Measurements from ENCODE around the gene GPX1. TPM values are rescaled to one million over a fixed set of nuclear protein-coding genes. Genes with fewer than 3 reads are reported as not detected.
"Not testable (repeated sequence)": the region's sequence is repeated elsewhere in the genome, so short reads cannot be mapped to it uniquely, and the experiment has no call there.

GPX1 gene
- total RNA-seq, 2 experiments from 2014 or later: 71.5 to 76.8 TPM

GRCh38 chr3:49386056-49386756 lies 28.1 kb upstream of the GPX1 start:
- ChIA-PET CTCF (interaction anchor here (1.2 kb wide), 1 partner anchor 64 kb away, joined by 4 read pairs; no protein-coding TSS in a partner anchor), POLR2A (no interaction called here)
- DNase-seq: no peak
- Mint-ChIP-seq H3K4me3 (no peak overlapping the region), H3K27me3 (no peaks in the 10 kb centered on the region), H3K4me1 (peaks cover 29% of the 10 kb centered on the region), H3K9me3 (no peaks in the 10 kb centered on the region), H3K36me3 (ENCODE audit: low read depth) (peaks cover 29% of the 10 kb centered on the region), H3K27ac (no peak overlapping the region)

- Mint-ChIP-seq H3K27ac (no peak overlapping the region), H3K4me1 (peaks cover 29% of the 10 kb centered on the region), H3K4me3 (no peak overlapping the region), H3K9me3 (no peaks in the 10 kb centered on the region), H3K36me3 (ENCODE audit: low read depth) (peaks cover 29% of the 10 kb centered on the region), H3K27me3 (no peaks in the 10 kb centered on the region)
- ChIA-PET POLR2A (interaction anchor here (2.0 kb wide), 1 partner anchor 26 kb away, joined by 5 read pairs; the partner anchor contains the start of genes RHOA and TCTA), CTCF (interaction anchor here (1.2 kb wide), 1 partner anchor 65 kb away, joined by 4 read pairs; no protein-coding TSS in a partner anchor)
- DNase-seq: no peak
These were observed 27.5 kb upstream of the GPX1 start for GRCh38 chr3:49385617-49386016.

GRCh38 chr3:49383387-49383786 lies 25.2 kb upstream of the GPX1 start:
- Mint-ChIP-seq H3K27me3 (no peaks in the 10 kb centered on the region), H3K4me1 (peaks cover 36% of the 10 kb centered on the region), H3K27ac (peak overlapping the region; percentile 42), H3K4me3 (no peak overlapping the region), H3K9me3 (peaks cover 6% of the 10 kb centered on the region), H3K36me3 (ENCODE audit: low read depth) (peaks cover 38% of the 10 kb centered on the region)
- POLR2A ChIA-PET: no interaction called here
- CTCF ChIA-PET: interaction anchor here (2.1 kb wide), 1 partner anchor 43 kb away, joined by 4 read pairs; the partner anchor contains the start of gene USP4
- DNase-seq: no peak

GRCh38 chr3:49378249-49378895 lies 20.2 kb upstream of the GPX1 start:
- CTCF ChIA-PET: interaction anchor here (0.5 to 0.7 kb wide), 2 partner anchors 170 to 532 kb away, joined by 3 to 6 read pairs; no protein-coding TSS in a partner anchor
- H3K36me3 Mint-ChIP-seq (ENCODE audit: low read depth): peaks cover 50% of the 10 kb centered on the region

GRCh38 chr3:49377483-49377882 lies 19.3 kb upstream of the GPX1 start:
- H3K36me3 Mint-ChIP-seq (ENCODE audit: low read depth): peaks cover 58% of the 10 kb centered on the region
- ChIA-PET CTCF (interaction anchor here (0.5 kb wide), 1 partner anchor 531 kb away, joined by 3 read pairs; no protein-coding TSS in a partner anchor), POLR2A (interaction anchor here (1.1 to 1.7 kb wide), 3 partner anchors 12 to 39 kb away, joined by 3 read pairs; partner anchors contain the start of gene RHOA)
- H3K9me3 Mint-ChIP-seq: peaks cover 9% of the 10 kb centered on the region
- H3K4me1 Mint-ChIP-seq: peaks cover 32% of the 10 kb centered on the region
- peak; percentile 68 for DNase-seq
- no peaks in the 10 kb centered on the region for H3K27me3 Mint-ChIP-seq
- no peak overlapping the region for H3K4me3 Mint-ChIP-seq
- peak overlapping the region; percentile 77 for H3K27ac Mint-ChIP-seq

More at GRCh38 chr3:49378249-49378895, 20.2 kb upstream of the GPX1 start:
- no peak for DNase-seq
- peak overlapping the region; percentile 50 for H3K27ac Mint-ChIP-seq
- peaks cover 31% of the 10 kb centered on the region for H3K4me1 Mint-ChIP-seq
- no peaks in the 10 kb centered on the region for H3K27me3 Mint-ChIP-seq
- H3K4me3 Mint-ChIP-seq: no peak overlapping the region
- POLR2A ChIA-PET: interaction anchor here (1.1 to 1.7 kb wide), 3 partner anchors 11 to 38 kb away, joined by 3 read pairs; partner anchors contain the start of gene RHOA
- H3K9me3 Mint-ChIP-seq: peaks cover 9% of the 10 kb centered on the region

- H3K36me3 Mint-ChIP-seq (ENCODE audit: low read depth): peaks cover 68% of the 10 kb centered on the region
- POLR2A ChIA-PET: no interaction called here
- H3K4me3 Mint-ChIP-seq: no peak overlapping the region
- peaks cover 17% of the 10 kb centered on the region for H3K4me1 Mint-ChIP-seq
- H3K27me3 Mint-ChIP-seq: no peaks in the 10 kb centered on the region
- no peak for DNase-seq
- CTCF ChIA-PET: interaction anchor here (0.6 kb wide), 1 partner anchor 172 kb away, joined by 3 read pairs; no protein-coding TSS in a partner anchor
- H3K9me3 Mint-ChIP-seq: no peaks in the 10 kb centered on the region
- H3K27ac Mint-ChIP-seq: no peak overlapping the region
These were observed 13.8 kb upstream of the GPX1 start for GRCh38 chr3:49371946-49372345.

- ChIA-PET CTCF (interaction anchor here (0.6 kb wide), 1 partner anchor 760 kb away, joined by 3 read pairs; no protein-coding TSS in a partner anchor), POLR2A (interaction anchor here (0.9 kb wide), 2 partner anchors 31 to 41 kb away, joined by 3 read pairs; partner anchors contain the start of genes RHOA, TCTA and USP4)
- Mint-ChIP-seq H3K27ac (no peak overlapping the region), H3K36me3 (ENCODE audit: low read depth) (peaks cover 76% of the 10 kb centered on the region), H3K4me1 (peaks cover 19% of the 10 kb centered on the region), H3K9me3 (no peaks in the 10 kb centered on the region), H3K4me3 (no peak overlapping the region), H3K27me3 (no peaks in the 10 kb centered on the region)
- no peak for DNase-seq
These were observed 12.6 kb upstream of the GPX1 start for GRCh38 chr3:49370585-49371290.

- CTCF ChIA-PET: interaction anchor here (4.8 kb wide), 1 partner anchor 23 kb away, joined by 30 read pairs; the partner anchor contains the start of gene USP4
- peak overlapping the region; percentile 42 for H3K27ac Mint-ChIP-seq
- no peaks in the 10 kb centered on the region for H3K27me3 Mint-ChIP-seq
- DNase-seq: no peak
- POLR2A ChIA-PET: interaction anchor here (1.7 kb wide), 2 partner anchors 11 kb away, joined by 3 to 5 read pairs; no protein-coding TSS in a partner anchor
- H3K36me3 Mint-ChIP-seq (ENCODE audit: low read depth): peaks cover 62% of the 10 kb centered on the region
- H3K4me3 Mint-ChIP-seq: no peak overlapping the region
- H3K4me1 Mint-ChIP-seq: peaks cover 29% of the 10 kb centered on the region
- H3K9me3 Mint-ChIP-seq: no peaks in the 10 kb centered on the region
These were observed 4.4 kb upstream of the GPX1 start for GRCh38 chr3:49362561-49362960.

GRCh38 chr3:49359623-49360022 lies 1.5 kb upstream of the GPX1 start:
- POLR2A ChIA-PET: interaction anchor here (1.0 to 4.5 kb wide), 6 partner anchors 14 to 85 kb away, joined by 3 to 55 read pairs (median 12); partner anchors contain the start of genes NICN1, RHOA, TCTA and USP4

GRCh38 chr3:49358884-49359225 lies 702 bp upstream of the GPX1 start:
- Mint-ChIP-seq H3K27me3 (no peaks in the 10 kb centered on the region), H3K9me3 (no peaks in the 10 kb centered on the region), H3K4me3 (peak overlapping the region; percentile 90), H3K36me3 (ENCODE audit: low read depth) (peaks cover 57% of the 10 kb centered on the region), H3K4me1 (peaks cover 40% of the 10 kb centered on the region), H3K27ac (peak overlapping the region; percentile 86)
- POLR2A ChIA-PET: interaction anchor here (0.8 to 4.5 kb wide), 8 partner anchors 9 to 85 kb away, joined by 3 to 55 read pairs (median 6); partner anchors contain the start of genes NICN1, RHOA, TCTA and USP4
- no peak for DNase-seq
- CTCF ChIA-PET: interaction anchor here (1.1 to 2.6 kb wide), 3 partner anchors 19 to 90 kb away, joined by 6 to 11 read pairs (median 10); partner anchors contain the start of gene USP4

More at GRCh38 chr3:49359623-49360022, 1.5 kb upstream of the GPX1 start:
- no peak overlapping the region for H3K4me3 Mint-ChIP-seq
- peaks cover 58% of the 10 kb centered on the region for H3K36me3 Mint-ChIP-seq (ENCODE audit: low read depth)
- peak overlapping the region; percentile 86 for H3K27ac Mint-ChIP-seq
- H3K4me1 Mint-ChIP-seq: peaks cover 39% of the 10 kb centered on the region
- no peaks in the 10 kb centered on the region for H3K27me3 Mint-ChIP-seq
- no peaks in the 10 kb centered on the region for H3K9me3 Mint-ChIP-seq
- no peak for DNase-seq
- CTCF ChIA-PET: interaction anchor here (1.6 to 4.8 kb wide), 3 partner anchors 20 to 90 kb away, joined by 6 to 30 read pairs (median 11); partner anchors contain the start of gene USP4

- Mint-ChIP-seq H3K27ac (peak overlapping the region; percentile 86), H3K4me1 (peaks cover 42% of the 10 kb centered on the region), H3K36me3 (ENCODE audit: low read depth) (peaks cover 51% of the 10 kb centered on the region), H3K4me3 (peak overlapping the region; percentile 90)
- POLR2A ChIA-PET: interaction anchor here (0.8 to 4.5 kb wide), 9 partner anchors 11 to 264 kb away, joined by 3 to 55 read pairs (median 4); partner anchors contain the start of genes NICN1, QRICH1, RHOA and TCTA
- H3K9me3 Mint-ChIP-seq, H3K27me3 Mint-ChIP-seq: not testable (repeated sequence)
- DNase-seq: peak; percentile 49
- CTCF ChIA-PET: interaction anchor here (0.9 to 2.6 kb wide), 4 partner anchors 15 to 92 kb away, joined by 3 to 11 read pairs (median 8); partner anchors contain the start of gene USP4
These were observed 523 bp downstream of the GPX1 start for GRCh38 chr3:49357443-49358216.

All from activated CD4-positive, alpha-beta memory T cell treated with anti-CD3 and anti-CD28 coated beads, Interleukin-2, amount 10 ng/mL, durations not matched to agents 7 days and 5 days (primary cell).